Neural cell (in vitro differentiated cells): Measurements from ENCODE around the gene NPIPB2. TPM values are rescaled to one million over a fixed set of nuclear protein-coding genes. Genes with fewer than 3 reads are reported as not detected.

Experiments
- H2AFZ ChIP-seq: fragments of 200-600, 300-800 bp; sonication (generic), shearing (Covaris generic); 2 replicates; pipeline ENCODE4 v1.6.0; 2014; ENCODE audit warnings: low read depth, mild to moderate bottlenecking, antibody characterized with exemption, low read length, moderate library complexity
- H3F3A ChIP-seq: fragments of 200-600 bp; shearing (Covaris generic); 2 replicates; pipeline ENCODE4 v1.6.1; 2016; ENCODE audit warnings: mild to moderate bottlenecking, moderate library complexity, mixed read lengths, antibody characterized with exemption, low read length; ENCODE audit not compliant: insufficient read depth, poor library complexity, severe bottlenecking
- H3K27ac ChIP-seq: fragments of 200-600, 300-800 bp; sonication (generic), shearing (Covaris generic); 2 replicates; pipeline ENCODE4 v1.5.1; 2014; ENCODE audit warnings: mild to moderate bottlenecking, low read length, moderate library complexity
- H3K27me3 ChIP-seq: fragments of 300-800, 200-600 bp; sonication (generic), shearing (Covaris generic); 2 replicates; pipeline ENCODE4 v1.6.0; 2014; ENCODE audit warnings: mild to moderate bottlenecking, low read depth, low read length, moderate library complexity; ENCODE audit not compliant: insufficient read depth
- H3K36me3 ChIP-seq: fragments of 300-800, 200-600 bp; sonication (generic), shearing (Covaris generic); 2 replicates; pipeline ENCODE4 v1.5.1; 2014; ENCODE audit warnings: mild to moderate bottlenecking, antibody characterized with exemption, low read length, moderate library complexity; ENCODE audit not compliant: insufficient read depth
- H3K4me2 ChIP-seq: fragments of 300-800, 200-600 bp; sonication (generic), shearing (Covaris generic); 2 replicates; pipeline ENCODE4 v1.6.0; 2014; ENCODE audit warnings: mild to moderate bottlenecking, low read length
- H3K4me3 ChIP-seq: fragments of 300-800, 200-600 bp; sonication (generic), shearing (Covaris generic); 2 replicates; pipeline ENCODE4 v1.5.1; 2014; ENCODE audit warnings: mild to moderate bottlenecking, low read length, moderate library complexity
- H3K79me2 ChIP-seq: fragments of 200-600 bp; shearing (Covaris generic); replicated peaks from 2 replicates; pipeline ENCODE4 v1.6.0; 2014; ENCODE audit warnings: mild to moderate bottlenecking, low read length, moderate library complexity; ENCODE audit not compliant: insufficient read depth
- H3K9ac ChIP-seq: fragments of 300-800, 200-600 bp; sonication (generic), shearing (Covaris generic); 2 replicates; pipeline ENCODE4 v1.6.1; 2016; ENCODE audit warnings: mild to moderate bottlenecking, low read length, mixed read lengths
- H3K9me2 ChIP-seq: fragments of 200-600 bp; shearing (Covaris generic); 2 replicates; pipeline ENCODE4 v1.6.1; 2016; ENCODE audit warnings: mild to moderate bottlenecking, low read length, mixed read lengths; ENCODE audit not compliant: insufficient read depth
- H3K9me3 ChIP-seq: fragments of 200-600, 300-800 bp; sonication (generic), shearing (Covaris generic); 2 replicates; pipeline ENCODE4 v1.6.1; 2016; ENCODE audit warnings: mild to moderate bottlenecking, mixed run types, low read length, moderate library complexity, mixed read lengths
- H4K20me1 ChIP-seq: fragments of 200-600 bp; shearing (Covaris generic); 2 replicates; pipeline ENCODE4 v1.6.1; 2016; ENCODE audit warnings: mild to moderate bottlenecking, mixed run types; ENCODE audit not compliant: insufficient read depth
- CTCF ChIP-seq: fragments of 450-650 bp; IDR thresholded peaks from 2 replicates; pipeline ENCODE4 v1.5.1; 2014; ENCODE audit warnings: antibody characterized with exemption, mild to moderate bottlenecking, moderate library complexity; ENCODE audit not compliant: poor library complexity, severe bottlenecking
- EP300 ChIP-seq: fragments of 450-650 bp; conservative IDR thresholded peaks from 2 replicates; pipeline ENCODE4 v1.6.1; 2014; ENCODE audit warnings: antibody characterized with exemption, mild to moderate bottlenecking, moderate library complexity; ENCODE audit not compliant: poor library complexity, severe bottlenecking
- EZH2 ChIP-seq: fragments of 200-600, 300-800 bp; shearing (Covaris generic), sonication (generic); IDR thresholded peaks from 2 replicates; pipeline ENCODE4 v1.6.1; 2014; ENCODE audit warnings: antibody characterized with exemption, low read length, borderline replicate concordance, mild to moderate bottlenecking; ENCODE audit not compliant: insufficient read depth, poor library complexity, severe bottlenecking
- MXI1 ChIP-seq: fragments of 450-650 bp; conservative IDR thresholded peaks from 2 replicates; pipeline ENCODE4 v1.6.1; 2014; ENCODE audit warnings: antibody characterized with exemption, mild to moderate bottlenecking; ENCODE audit not compliant: poor library complexity, severe bottlenecking
- POLR2AphosphoS5 ChIP-seq: IDR thresholded peaks from 2 replicates; pipeline ENCODE4 v1.6.1; 2012
- RAD21 ChIP-seq: fragments of 450-650 bp; conservative IDR thresholded peaks from 2 replicates; pipeline ENCODE4 v1.6.1; 2014; ENCODE audit warnings: antibody characterized with exemption, mild to moderate bottlenecking, moderate library complexity
- REST ChIP-seq: IDR thresholded peaks from 2 replicates; pipeline ENCODE4 v1.6.1; 2012; ENCODE audit warnings: borderline replicate concordance
- SMC3 ChIP-seq: fragments of 450-650 bp; conservative IDR thresholded peaks from 2 replicates; pipeline ENCODE4 v1.6.1; 2014; ENCODE audit warnings: antibody characterized with exemption, mild to moderate bottlenecking, moderate library complexity; ENCODE audit not compliant: poor library complexity
- TAF1 ChIP-seq: IDR thresholded peaks from 2 replicates; pipeline ENCODE4 v1.6.1; 2012; ENCODE audit warnings: low read depth
- polyA plus RNA-seq: library from polyadenylated mRNA; depleted of rRNA; stranded (reverse); fragments of >200 nt; gene quantifications from 2 replicates; pipeline ENCODE4 v1.2.3, GENCODE V29; 2014

Gene NPIPB2
- polyA plus RNA-seq, 1 donor from 2014 or later, result 0.82 TPM

GRCh38 chr16:11901091-11901490 is 40.8 kb downstream of the NPIPB2 start:
- no peaks in the 10 kb centered on the region for H3K36me3 ChIP-seq
- H3K27me3 ChIP-seq, result no peaks in the 10 kb centered on the region
- H3K4me2 ChIP-seq, result no peak overlapping the region
- no peak overlapping the region for H3K27ac ChIP-seq
- H3K4me3 ChIP-seq, result no peak overlapping the region
- no peak overlapping the region for H3K9ac ChIP-seq
- no peak for TF ChIP-seq REST
- no peak for TF ChIP-seq TAF1
- no peak for TF ChIP-seq EP300
- no peak for TF ChIP-seq RAD21
- TF ChIP-seq MXI1, result no peak
- TF ChIP-seq SMC3, result no peak
- no peak for TF ChIP-seq CTCF
- TF ChIP-seq EZH2, result no peak
- no peak for TF ChIP-seq POLR2AphosphoS5
- H4K20me1 ChIP-seq, result no peaks in the 10 kb centered on the region
- no peaks in the 10 kb centered on the region for H3K9me3 ChIP-seq
- no peak overlapping the region for H2AFZ ChIP-seq
- H3F3A ChIP-seq, result no peaks in the 10 kb centered on the region
- peaks cover 42% of the 10 kb centered on the region for H3K79me2 ChIP-seq
- H3K9me2 ChIP-seq, result no peaks in the 10 kb centered on the region

GRCh38 chr16:11896486-11897176 is 45.2 kb downstream of the NPIPB2 start:
- Histone ChIP-seq H3K4me3 (no peak overlapping the region), H4K20me1 (no peaks in the 10 kb centered on the region), H3K36me3 (no peaks in the 10 kb centered on the region), H3K79me2 (peaks cover 22% of the 10 kb centered on the region), H3K9ac (no peak overlapping the region), H2AFZ (no peak overlapping the region), H3K9me2 (no peaks in the 10 kb centered on the region), H3K27me3 (no peaks in the 10 kb centered on the region), H3K4me2 (no peak overlapping the region), H3K27ac (no peak overlapping the region), H3K9me3 (no peaks in the 10 kb centered on the region), H3F3A (no peaks in the 10 kb centered on the region)
- TF ChIP-seq EP300, result no peak
- no peak for TF ChIP-seq REST
- TF ChIP-seq CTCF, result no peak
- no peak for TF ChIP-seq RAD21
- no peak for TF ChIP-seq MXI1
- no peak for TF ChIP-seq SMC3
- TF ChIP-seq POLR2AphosphoS5, result no peak
- TF ChIP-seq TAF1, result no peak
- TF ChIP-seq EZH2, result no peak
